Esophagus muscularis mucosa (tissue), 3 donors: Measurements from ENCODE around the gene AKTIP.

ENCODE experiments used
- CTCF ChIP-seq, 3 experiments: fragments of 200-600 bp in 2 of 3; fragments of 450-650 bp in 1 of 3; sonication (generic) in 2 of 3; IDR thresholded peaks; one replicate each; pipeline ENCODE4 v1.5.1; 2017 to 2019; ENCODE audit warnings: antibody characterized with exemption in 3 of 3, mild to moderate bottlenecking in 2 of 3, moderate library complexity in 1 of 3
- POLR2A ChIP-seq: fragments of 450-650 bp; IDR thresholded peaks from one replicate; pipeline ENCODE4 v1.6.1; 2017; ENCODE audit warnings: antibody characterized with exemption, moderate library complexity, mild to moderate bottlenecking, low read depth

- TF ChIP-seq CTCF (IDR thresholded peaks at IDR 0.05), result no peak
- no peak for TF ChIP-seq POLR2A
Observed at GRCh38 chr16:53511403-53512280, 8.6 kb upstream of the AKTIP start.
